ENCODE measurements around the gene KXD1. TPM values are rescaled to one million over a fixed set of nuclear protein-coding genes. Genes with fewer than 3 reads are reported as not detected.

The KXD1 gene
- total and polyA plus RNA-seq, 2 experiments from 2014 or later: 110 to 129 TPM

DNA sequence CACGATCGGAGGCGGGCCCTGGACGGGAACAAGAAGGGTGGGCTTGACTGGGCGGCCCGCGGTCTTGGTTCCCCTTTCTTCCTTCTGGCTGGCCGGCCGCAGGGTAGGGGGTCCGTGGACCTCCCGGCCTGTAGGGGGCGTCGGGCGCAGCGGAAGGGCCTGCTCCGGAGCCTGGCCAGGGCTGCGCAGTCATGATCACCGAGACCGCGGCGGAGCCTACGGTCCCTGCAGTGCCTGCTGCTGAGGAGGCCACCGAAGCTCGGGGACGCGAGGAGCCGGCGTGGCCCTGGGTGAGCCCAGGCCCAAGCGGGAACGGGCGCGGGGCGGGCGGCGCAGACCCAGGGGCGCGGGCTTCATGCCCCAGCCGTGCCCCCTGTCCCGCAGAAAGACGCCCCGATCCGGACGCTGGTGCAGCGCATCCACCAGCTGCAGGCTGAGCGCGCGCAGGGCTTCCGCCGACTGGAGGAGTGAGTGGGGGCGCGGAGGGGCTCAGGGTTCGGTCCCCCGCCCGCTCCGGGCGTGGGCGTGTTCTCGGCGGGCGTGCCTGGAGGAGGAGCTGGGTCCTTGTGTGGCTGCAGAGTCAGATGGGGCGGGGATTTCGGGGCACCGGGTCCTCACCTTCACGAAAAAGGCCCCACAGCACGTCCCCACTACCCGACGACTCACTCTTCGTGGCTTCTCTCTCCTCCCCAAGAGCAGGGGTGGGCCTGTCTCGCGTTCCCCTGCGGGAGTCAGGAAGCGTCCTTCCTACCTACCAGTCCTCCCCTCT lies 31.1 kb downstream of the KXD1 start, which contains the start of gene REX1BD:
Gene REX1BD (plus strand): TSS at position 188 of the 769 bp plus-strand sequence. CDS start 4 bp downstream, at position 192.
- no peaks in the 10 kb centered on the region for H3K79me2 ChIP-seq (ENCODE audit: insufficient read depth)
- no peaks in the 10 kb centered on the region for H3K36me3 ChIP-seq (ENCODE audit: low read depth)
- H3K9me3 ChIP-seq (ENCODE audit: low read depth): no peaks in the 10 kb centered on the region
- H3K4me2 ChIP-seq (ENCODE audit: unreplicated experiment): peak within 1 kb of the TSS; percentile 84
- H4K20me1 ChIP-seq (ENCODE audit: insufficient read depth): no peaks in the 10 kb centered on the region
- peak within 1 kb of the TSS; percentile 76 for H3K9ac ChIP-seq
- H3K27ac ChIP-seq: peak within 1 kb of the TSS; percentile 65
- peak; percentile 87 for DNase-seq
- H3K9me2 ChIP-seq (ENCODE audit: insufficient read depth): no peaks in the 10 kb centered on the region
- peak within 1 kb of the TSS; percentile 88 for H2AFZ ChIP-seq
- TF ChIP-seq EZH2phosphoT487 (IDR thresholded peaks at IDR 0.05; ENCODE audit: insufficient read depth, low read depth): no peak
- TF ChIP-seq EZH2 (IDR thresholded peaks at IDR 0.05; ENCODE audit: insufficient read depth, poor library complexity, severe bottlenecking): no peak
- H3K4me3 ChIP-seq: peak within 1 kb of the TSS; percentile 79
- peaks cover 7% of the 10 kb centered on the region; the same call in 1 of the 2 replicates for H3K4me1 ChIP-seq (ENCODE audit: insufficient read depth)
- no peaks in the 10 kb centered on the region for H3K27me3 ChIP-seq (replicated peaks; ENCODE audit: insufficient read depth)
- in situ Hi-C loops (cut with MboI): loop anchor here (25.0 kb wide), 1 partner anchor 126 kb away; no protein-coding TSS in a partner anchor
- H3F3A ChIP-seq (ENCODE audit: insufficient read depth): peaks cover 13% of the 10 kb centered on the region
- WGBS, 2 experiments (ENCODE audit: low coverage in 1 of 2, low lambda C conversion rate in 2 of 2, missing lambda C conversion rate in 2 of 2): 0 to 2% methylated on average over 57 to 71 of the region's 72 CpGs

DNA sequence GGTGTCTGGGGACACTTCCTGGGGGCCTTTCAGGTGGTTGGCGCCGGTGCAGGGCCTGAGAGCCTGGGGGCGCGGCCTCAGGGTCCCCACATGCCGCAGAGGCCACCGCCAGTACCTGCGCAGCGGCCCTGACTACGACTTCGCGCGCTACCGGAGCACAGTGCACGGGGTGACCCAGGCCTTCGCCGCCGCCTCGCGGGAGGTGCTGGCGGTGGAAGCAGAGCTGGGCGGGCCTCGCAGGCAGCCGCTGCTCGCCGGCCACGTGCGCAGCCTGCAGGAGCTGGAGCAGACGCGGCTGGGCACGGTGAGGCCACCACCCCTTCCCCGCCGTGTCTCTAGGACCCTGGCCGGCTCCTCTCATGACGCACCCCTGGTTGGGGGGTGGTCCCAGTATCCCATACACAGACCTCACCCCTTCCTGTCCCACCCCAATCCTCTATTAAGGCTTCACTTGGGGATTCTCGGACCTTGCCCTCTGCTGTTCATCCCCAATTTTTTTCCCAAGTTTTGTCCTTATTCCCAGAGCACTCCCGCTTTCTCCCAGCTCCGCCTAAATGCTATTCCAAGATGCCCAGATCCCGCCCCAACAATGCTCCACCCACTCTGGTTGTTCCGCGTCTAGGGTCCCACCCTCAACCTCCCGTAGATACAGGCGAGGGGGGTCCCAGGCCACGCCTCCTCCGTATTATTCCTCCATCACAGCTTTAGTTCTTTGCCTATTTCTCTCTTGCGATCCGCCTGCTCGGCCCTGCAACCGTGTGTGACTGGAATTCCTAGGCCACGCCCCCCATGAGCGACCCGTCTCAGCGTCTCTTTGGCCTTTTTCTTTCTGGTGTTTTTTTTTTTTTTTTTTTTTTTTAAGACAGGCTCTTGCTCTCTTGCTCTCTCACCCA lies 32.0 kb downstream of the KXD1 start:
- no peaks in the 10 kb centered on the region for H3K9me2 ChIP-seq (ENCODE audit: insufficient read depth)
- WGBS, 2 experiments (ENCODE audit: low coverage in 1 of 2, low lambda C conversion rate in 2 of 2, missing lambda C conversion rate in 2 of 2): 8 to 9% methylated on average over 44 to 47 of the region's 52 CpGs
- peak; percentile 91 for DNase-seq
- H3K79me2 ChIP-seq (ENCODE audit: insufficient read depth): no peaks in the 10 kb centered on the region
- H4K20me1 ChIP-seq (ENCODE audit: insufficient read depth): no peaks in the 10 kb centered on the region
- peaks cover 7% of the 10 kb centered on the region; the same call in 1 of the 2 replicates for H3K4me1 ChIP-seq (ENCODE audit: insufficient read depth)
- peak overlapping the region; percentile 79 for H3K4me3 ChIP-seq
- no peaks in the 10 kb centered on the region for H3K27me3 ChIP-seq (replicated peaks; ENCODE audit: insufficient read depth)
- no peak for TF ChIP-seq EZH2 (IDR thresholded peaks at IDR 0.05; ENCODE audit: insufficient read depth, poor library complexity, severe bottlenecking)
- TF ChIP-seq EZH2phosphoT487 (IDR thresholded peaks at IDR 0.05; ENCODE audit: insufficient read depth, low read depth): no peak
- peak overlapping the region; percentile 65 for H3K27ac ChIP-seq
- in situ Hi-C loops (cut with MboI): loop anchor here (25.0 kb wide), 1 partner anchor 127 kb away; no protein-coding TSS in a partner anchor
- H3F3A ChIP-seq (ENCODE audit: insufficient read depth): peaks cover 13% of the 10 kb centered on the region
- peak overlapping the region; percentile 84 for H3K4me2 ChIP-seq (ENCODE audit: unreplicated experiment)
- H3K9ac ChIP-seq: peak overlapping the region; percentile 76
- no peaks in the 10 kb centered on the region for H3K9me3 ChIP-seq (ENCODE audit: low read depth)
- H2AFZ ChIP-seq: peak overlapping the region; percentile 88
- H3K36me3 ChIP-seq (ENCODE audit: low read depth): no peaks in the 10 kb centered on the region

GRCh38 chr19:18590273-18591272 lies 32.9 kb downstream of the KXD1 start:
- Histone ChIP-seq H3K4me3 (peak overlapping the region; percentile 79; the same call in 1 of the 2 replicates), H3K27ac (no peak overlapping the region), H3K9ac (no peak overlapping the region), H2AFZ (no peak overlapping the region), H3K79me2 (ENCODE audit: insufficient read depth) (no peaks in the 10 kb centered on the region), H3F3A (ENCODE audit: insufficient read depth) (peaks cover 13% of the 10 kb centered on the region), H3K4me1 (ENCODE audit: insufficient read depth) (peaks cover 7% of the 10 kb centered on the region; the same call in 1 of the 2 replicates), H3K4me2 (ENCODE audit: unreplicated experiment) (peak overlapping the region; percentile 84), H3K9me2 (ENCODE audit: insufficient read depth) (no peaks in the 10 kb centered on the region), H3K9me3 (ENCODE audit: low read depth) (no peaks in the 10 kb centered on the region), H4K20me1 (ENCODE audit: insufficient read depth) (no peaks in the 10 kb centered on the region), H3K36me3 (ENCODE audit: low read depth) (no peaks in the 10 kb centered on the region), H3K27me3 (replicated peaks; ENCODE audit: insufficient read depth) (no peaks in the 10 kb centered on the region)
- no peak for TF ChIP-seq EZH2 (IDR thresholded peaks at IDR 0.05; ENCODE audit: insufficient read depth, poor library complexity, severe bottlenecking)
- TF ChIP-seq EZH2phosphoT487 (IDR thresholded peaks at IDR 0.05; ENCODE audit: insufficient read depth, low read depth): no peak
- WGBS, 2 experiments (ENCODE audit: low coverage in 1 of 2, low lambda C conversion rate in 2 of 2, missing lambda C conversion rate in 2 of 2): 84 to 86% methylated on average over 40 of the region's 40 CpGs
- DNase-seq: no peak
- in situ Hi-C loops (cut with MboI): loop anchor here (25.0 kb wide), 1 partner anchor 128 kb away; no protein-coding TSS in a partner anchor
